A549 (cell line): ENCODE data around the gene BMX.

ENCODE experiments used
- CBX8 ChIP-seq: fragments of 200-600 bp; sonication (generic); IDR thresholded peaks from 2 replicates; pipeline ENCODE4 v1.6.1; 2016
- CHD4 ChIP-seq: fragments of 200-600 bp; sonication (generic); IDR thresholded peaks from 2 replicates; pipeline ENCODE4 v1.6.1; 2016; ENCODE audit warnings: antibody characterized with exemption, mild to moderate bottlenecking, borderline replicate concordance
- EP300 ChIP-seq, 2 experiments: fragments of >200 bp; sonication (Bioruptor Twin); formaldehyde crosslinking; IDR thresholded peaks; 2 replicates in 1 of 2; 3 replicates in 1 of 2; pipeline ENCODE4 v1.6.1; 2016 to 2017
- ESRRA ChIP-seq: fragments of 150-350 bp; IDR thresholded peaks from 2 replicates; pipeline ENCODE4 v1.6.1; 2014; ENCODE audit warnings: mild to moderate bottlenecking, low read length, borderline replicate concordance
- HOXA7 ChIP-seq: fragments of 250-450 bp; sonication (Bioruptor Pico); IDR thresholded peaks from 2 replicates; pipeline ENCODE4 v1.5.0; 2020; ENCODE audit warnings: mild to moderate bottlenecking, moderate library complexity
- KDM1A ChIP-seq: fragments of 200-600 bp; sonication (generic); IDR thresholded peaks from 2 replicates; pipeline ENCODE4 v1.6.1; 2016; ENCODE audit warnings: low read depth, mild to moderate bottlenecking
- MAX ChIP-seq: IDR thresholded peaks from 2 replicates; pipeline ENCODE4 v1.6.1; 2012
- POLR2A ChIP-seq: IDR thresholded peaks from 2 replicates; pipeline ENCODE4 v1.6.1; 2012; ENCODE audit warnings: mild to moderate bottlenecking, low read length
- RFX5 ChIP-seq: fragments of 450-650 bp; IDR thresholded peaks from 2 replicates; pipeline ENCODE4 v1.7.1; 2014; ENCODE audit warnings: antibody characterized with exemption, mild to moderate bottlenecking, moderate library complexity
- USF2 ChIP-seq: fragments of 450-650 bp; IDR thresholded peaks from 2 replicates; pipeline ENCODE4 v1.6.1; 2014; ENCODE audit warnings: antibody characterized with exemption
- TF ChIP-seq, protein P1 (sequence below): fragments of >200 bp; sonication (Bioruptor Twin); formaldehyde crosslinking; IDR thresholded peaks from 3 replicates; pipeline ENCODE4 v1.5.1; 2016
- TF ChIP-seq, protein P2 (sequence below): fragments of 200-600 bp; sonication (generic); IDR thresholded peaks from 2 replicates; pipeline ENCODE4 v1.6.1; 2016; ENCODE audit warnings: antibody characterized with exemption, mild to moderate bottlenecking, moderate library complexity

- no peak for TF ChIP-seq MAX
- no peak for TF ChIP-seq EP300 (IDR thresholded peaks at IDR 0.05)
- TF ChIP-seq, protein P1, sequence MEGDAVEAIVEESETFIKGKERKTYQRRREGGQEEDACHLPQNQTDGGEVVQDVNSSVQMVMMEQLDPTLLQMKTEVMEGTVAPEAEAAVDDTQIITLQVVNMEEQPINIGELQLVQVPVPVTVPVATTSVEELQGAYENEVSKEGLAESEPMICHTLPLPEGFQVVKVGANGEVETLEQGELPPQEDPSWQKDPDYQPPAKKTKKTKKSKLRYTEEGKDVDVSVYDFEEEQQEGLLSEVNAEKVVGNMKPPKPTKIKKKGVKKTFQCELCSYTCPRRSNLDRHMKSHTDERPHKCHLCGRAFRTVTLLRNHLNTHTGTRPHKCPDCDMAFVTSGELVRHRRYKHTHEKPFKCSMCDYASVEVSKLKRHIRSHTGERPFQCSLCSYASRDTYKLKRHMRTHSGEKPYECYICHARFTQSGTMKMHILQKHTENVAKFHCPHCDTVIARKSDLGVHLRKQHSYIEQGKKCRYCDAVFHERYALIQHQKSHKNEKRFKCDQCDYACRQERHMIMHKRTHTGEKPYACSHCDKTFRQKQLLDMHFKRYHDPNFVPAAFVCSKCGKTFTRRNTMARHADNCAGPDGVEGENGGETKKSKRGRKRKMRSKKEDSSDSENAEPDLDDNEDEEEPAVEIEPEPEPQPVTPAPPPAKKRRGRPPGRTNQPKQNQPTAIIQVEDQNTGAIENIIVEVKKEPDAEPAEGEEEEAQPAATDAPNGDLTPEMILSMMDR, result no peak
- TF ChIP-seq, protein P2, sequence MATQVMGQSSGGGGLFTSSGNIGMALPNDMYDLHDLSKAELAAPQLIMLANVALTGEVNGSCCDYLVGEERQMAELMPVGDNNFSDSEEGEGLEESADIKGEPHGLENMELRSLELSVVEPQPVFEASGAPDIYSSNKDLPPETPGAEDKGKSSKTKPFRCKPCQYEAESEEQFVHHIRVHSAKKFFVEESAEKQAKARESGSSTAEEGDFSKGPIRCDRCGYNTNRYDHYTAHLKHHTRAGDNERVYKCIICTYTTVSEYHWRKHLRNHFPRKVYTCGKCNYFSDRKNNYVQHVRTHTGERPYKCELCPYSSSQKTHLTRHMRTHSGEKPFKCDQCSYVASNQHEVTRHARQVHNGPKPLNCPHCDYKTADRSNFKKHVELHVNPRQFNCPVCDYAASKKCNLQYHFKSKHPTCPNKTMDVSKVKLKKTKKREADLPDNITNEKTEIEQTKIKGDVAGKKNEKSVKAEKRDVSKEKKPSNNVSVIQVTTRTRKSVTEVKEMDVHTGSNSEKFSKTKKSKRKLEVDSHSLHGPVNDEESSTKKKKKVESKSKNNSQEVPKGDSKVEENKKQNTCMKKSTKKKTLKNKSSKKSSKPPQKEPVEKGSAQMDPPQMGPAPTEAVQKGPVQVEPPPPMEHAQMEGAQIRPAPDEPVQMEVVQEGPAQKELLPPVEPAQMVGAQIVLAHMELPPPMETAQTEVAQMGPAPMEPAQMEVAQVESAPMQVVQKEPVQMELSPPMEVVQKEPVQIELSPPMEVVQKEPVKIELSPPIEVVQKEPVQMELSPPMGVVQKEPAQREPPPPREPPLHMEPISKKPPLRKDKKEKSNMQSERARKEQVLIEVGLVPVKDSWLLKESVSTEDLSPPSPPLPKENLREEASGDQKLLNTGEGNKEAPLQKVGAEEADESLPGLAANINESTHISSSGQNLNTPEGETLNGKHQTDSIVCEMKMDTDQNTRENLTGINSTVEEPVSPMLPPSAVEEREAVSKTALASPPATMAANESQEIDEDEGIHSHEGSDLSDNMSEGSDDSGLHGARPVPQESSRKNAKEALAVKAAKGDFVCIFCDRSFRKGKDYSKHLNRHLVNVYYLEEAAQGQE, result no peak
- TF ChIP-seq ESRRA, result no peak
- no peak for TF ChIP-seq USF2
- TF ChIP-seq KDM1A, result no peak
- TF ChIP-seq POLR2A, result no peak
- TF ChIP-seq CBX8, result no peak
- TF ChIP-seq HOXA7 (CRISPR knock-in tag), result no peak
- TF ChIP-seq CHD4, result no peak
- no peak for TF ChIP-seq RFX5
Measured at GRCh38 chrX:15563056-15563455, 62.4 kb downstream of the BMX start.
